Endothelial cell of umbilical vein (primary cell): ENCODE measurements around the gene PROX1. TPM values are rescaled to one million over a fixed set of nuclear protein-coding genes. Genes with fewer than 3 reads are reported as not detected.

Experiments used
- BruUV-seq: library from RNA; stranded (reverse); fragments of 400-500 nt; replicated peaks from 2 replicates; lab custom pipeline; 2021; lab: Mats Ljungman, UMichigan
- CTCF ChIA-PET: fragments of 300-600, 350-600 bp; sonication (Branson Sonifier 250); formaldehyde crosslinking; loops from one replicate; lab custom pipeline; 2021; ENCODE audit warnings: antibody characterized with exemption, inconsistent platforms; lab: Charles Lee
- POLR2A ChIA-PET: fragments of 300-600, 350-600 bp; sonication (Branson Sonifier 250); formaldehyde crosslinking; loops from one replicate; lab custom pipeline; 2021; ENCODE audit warnings: antibody characterized with exemption, inconsistent platforms; lab: Charles Lee
- DNase-seq: peaks from one replicate; pipeline ENCODE4 v3.0.0-alpha.2; 2011; ENCODE audit warnings: low read depth, low spot score
- FAIRE-seq: peaks from 2 replicates; lab custom pipeline; 2011; peaks lifted over from hg19 to GRCh38; lab: Jason Lieb, UNC
- H2AFZ ChIP-seq: 2 replicates; pipeline ENCODE4 v1.6.0; 2012; ENCODE audit warnings: low read depth, low read length, control low read depth, inconsistent platforms
- H3K27ac ChIP-seq: 2 replicates; pipeline ENCODE4 v1.5.1; 2011; ENCODE audit warnings: low read depth, mild to moderate bottlenecking, control low read depth, low read length, moderate library complexity; ENCODE audit not compliant: insufficient read depth
- H3K27me3 ChIP-seq, 2 experiments: 2 replicates each; pipeline versions ENCODE4 v1.6.0 to v1.6.1; 2011; ENCODE audit warnings: low read length in 2 of 2, mixed read lengths in 1 of 2; ENCODE audit not compliant: control insufficient read depth in 2 of 2, insufficient read depth in 2 of 2
- H3K36me3 ChIP-seq, 2 experiments: 2 replicates in 1 of 2; 3 replicates in 1 of 2; pipeline ENCODE4 v1.5.1; 2011; ENCODE audit warnings: low read length in 2 of 2, mild to moderate bottlenecking in 1 of 2, moderate library complexity in 1 of 2; ENCODE audit not compliant: control insufficient read depth in 2 of 2, insufficient read depth in 2 of 2; ENCODE audit errors: extremely low read depth in 1 of 2
- H3K4me1 ChIP-seq: 3 replicates; pipeline ENCODE4 v1.5.1; 2011; ENCODE audit warnings: mild to moderate bottlenecking, low read length; ENCODE audit not compliant: control insufficient read depth, insufficient read depth; ENCODE audit errors: extremely low read depth
- H3K4me2 ChIP-seq: 2 replicates; pipeline ENCODE4 v1.6.1; 2011; ENCODE audit warnings: low read length, control low read depth, mixed read lengths; ENCODE audit not compliant: insufficient read depth
- H3K4me3 ChIP-seq, 3 experiments: fragments of 200-600 bp in 1 of 3; sonication (generic), shearing (Covaris generic) in 1 of 3; replicated peaks in 1 of 3; 2 replicates each; pipeline ENCODE4 v1.5.1; 2011 to 2016; ENCODE audit warnings: control low read depth in 3 of 3, low read length in 3 of 3, mild to moderate bottlenecking in 2 of 3, inconsistent platforms in 1 of 3, low read depth in 1 of 3, moderate library complexity in 1 of 3; ENCODE audit not compliant: insufficient read depth in 1 of 3
- H3K79me2 ChIP-seq: 2 replicates; pipeline ENCODE4 v1.6.0; 2012; ENCODE audit warnings: low read length, inconsistent platforms; ENCODE audit not compliant: control insufficient read depth, insufficient read depth
- H3K9ac ChIP-seq: replicated peaks from 2 replicates; pipeline ENCODE3; 2011; ENCODE audit warnings: low read length, control low read depth; ENCODE audit not compliant: insufficient read depth; ENCODE audit errors: extremely low read depth
- H3K9me1 ChIP-seq: replicated peaks from 3 replicates; pipeline ENCODE4 v1.6.0; 2011; ENCODE audit warnings: mild to moderate bottlenecking, low read length; ENCODE audit not compliant: control insufficient read depth, insufficient read depth; ENCODE audit errors: extremely low read depth
- H3K9me3 ChIP-seq: replicated peaks from 2 replicates; pipeline ENCODE4 v1.5.1; 2012; ENCODE audit warnings: low read length, inconsistent platforms; ENCODE audit not compliant: control insufficient read depth, insufficient read depth
- H4K20me1 ChIP-seq: replicated peaks from 2 replicates; pipeline ENCODE3; 2011; ENCODE audit warnings: mild to moderate bottlenecking, low read length; ENCODE audit not compliant: control insufficient read depth, insufficient read depth; ENCODE audit errors: extremely low read depth
- CTCF ChIP-seq, 2 donors: IDR thresholded peaks; 1 replicate in 1 of 2; 2 replicates in 1 of 2; pipeline ENCODE4 v1.5.1; 2011; ENCODE audit warnings: low read length in 2 of 2, mild to moderate bottlenecking in 2 of 2, moderate library complexity in 2 of 2, control low read depth in 1 of 2, inconsistent platforms in 1 of 2, low read depth in 1 of 2; ENCODE audit not compliant: insufficient read depth in 1 of 2; ENCODE audit errors: extremely low read depth in 1 of 2
- EZH2 ChIP-seq: IDR thresholded peaks from 2 replicates; pipeline ENCODE4 v1.6.1; 2012; ENCODE audit warnings: borderline replicate concordance, low read depth, mild to moderate bottlenecking, moderate library complexity, low read length, inconsistent platforms; ENCODE audit not compliant: severe bottlenecking
- FOS ChIP-seq: IDR thresholded peaks from 2 replicates; pipeline ENCODE4 v1.6.1; 2011; ENCODE audit warnings: mild to moderate bottlenecking, low read length, moderate library complexity, borderline replicate concordance; ENCODE audit not compliant: insufficient read depth
- GATA2 ChIP-seq: IDR thresholded peaks from 2 replicates; pipeline ENCODE4 v1.7.0; 2011; ENCODE audit warnings: low read depth, mild to moderate bottlenecking, moderate library complexity, mixed read lengths, low read length; ENCODE audit not compliant: insufficient read length, insufficient read depth
- JUN ChIP-seq: IDR thresholded peaks from 2 replicates; pipeline ENCODE4 v1.6.1; 2011; ENCODE audit warnings: borderline replicate concordance, low read depth; ENCODE audit not compliant: insufficient read length, insufficient read depth
- MYC ChIP-seq: IDR thresholded peaks from one replicate; pipeline ENCODE4 v1.6.1; 2011; ENCODE audit warnings: mild to moderate bottlenecking, low read depth, low read length
- POLR2A ChIP-seq: IDR thresholded peaks from 2 replicates; pipeline ENCODE4 v1.6.1; 2012; ENCODE audit warnings: low read depth, mild to moderate bottlenecking, control low read depth, low read length
- dilution Hi-C: fragments of 300-500 bp; cut with MboI; formaldehyde crosslinking; loops from one replicate; pipeline ENCODE4 v1.15.0; 2019; ENCODE audit warnings: low sequenced_read_pairs; ENCODE audit not compliant: extremely low pct_ligation_motif_present
- intact Hi-C: fragments of 100-400 bp; cut with micrococcal nuclease; formaldehyde crosslinking; loops from one replicate; pipeline ENCODE4 v1.10.0; 2022
- polyA plus RNA-seq, 4 experiments: library from polyadenylated mRNA; depleted of rRNA in 3 of 4; stranded (reverse) in 3 of 4; unstranded in 1 of 4; fragments of >200 nt; gene quantifications; 2 replicates each; pipeline versions ENCODE4 v1.2.1 to v1.2.3, GENCODE V29; 2011 to 2012; ENCODE audit warnings: missing spikeins in 1 of 4
- total RNA-seq: library from RNA; stranded (reverse); gene quantifications from 2 replicates; pipeline ENCODE4 v1.2.3, GENCODE V29; 2021

Gene PROX1
- total and polyA plus RNA-seq, 2 donors (not counting 3 experiments of a cell fraction or from before 2014, with no cell fraction given), result 2.2 to 4.0 TPM

GRCh38 chr1:213982672-213983492 is 4.9 kb upstream of the PROX1 start:
- Histone ChIP-seq H3K9ac (no peak overlapping the region), H3K9me1 (no peaks in the 10 kb centered on the region), H3K4me3 (peak overlapping the region; percentile 12 to 46 (median 37)), H3K27me3 (peaks cover 32 to 44% of the 10 kb centered on the region in 2 experiments), H2AFZ (peak overlapping the region; percentile 82), H3K27ac (no peak overlapping the region), H3K9me3 (no peaks in the 10 kb centered on the region), H3K4me2 (peak overlapping the region; percentile 54), H3K36me3 (no peaks in the 10 kb centered on the region), H3K4me1 (peaks cover 20% of the 10 kb centered on the region), H4K20me1 (no peaks in the 10 kb centered on the region), H3K79me2 (no peaks in the 10 kb centered on the region)
- no peak for FAIRE-seq
- ChIA-PET POLR2A (no interaction called here), CTCF (interaction anchor here (0.8 to 1.7 kb wide), 2 partner anchors 20 to 140 kb away, joined by 3 to 6 read pairs; no protein-coding TSS in a partner anchor)
- no TSS peak for BruUV-seq
- dilution Hi-C loops (no loop called here), intact Hi-C loops (no loop called here)
- DNase-seq, result peak; percentile 55
- peak; percentile 82 for TF ChIP-seq EZH2
- no peak for TF ChIP-seq POLR2A
- no peak for TF ChIP-seq GATA2

GRCh38 chr1:213983493-213984386 is 4.0 kb upstream of the PROX1 start:
- H3K4me1 ChIP-seq, result peaks cover 13% of the 10 kb centered on the region

More at GRCh38 chr1:213983493-213984386, 4.0 kb upstream of the PROX1 start:
- Histone ChIP-seq H3K4me2 (peak overlapping the region; percentile 54), H3K9ac (no peak overlapping the region), H4K20me1 (no peaks in the 10 kb centered on the region), H3K27ac (no peak overlapping the region), H3K4me3 (peak overlapping the region in 2 of 3 experiments; percentile 37 to 46), H3K9me3 (no peaks in the 10 kb centered on the region), H2AFZ (peak overlapping the region; percentile 82), H3K36me3 (no peaks in the 10 kb centered on the region), H3K79me2 (no peaks in the 10 kb centered on the region), H3K9me1 (no peaks in the 10 kb centered on the region), H3K27me3 (peaks cover 32 to 44% of the 10 kb centered on the region in 2 experiments)
- intact Hi-C loops, result no loop called here
- TF ChIP-seq FOS (no peak), EZH2 (peak; percentile 21), CTCF (IDR thresholded peaks at IDR 0.05; ENCODE audit: extremely low read depth in 1 of 2, insufficient read depth in 1 of 2, low read depth in 1 of 2, low read length in 2 of 2) (peak in 1 of 2 donors; percentile 14), JUN (no peak), MYC (no peak)
- FAIRE-seq (no peak), DNase-seq (no peak)
- POLR2A ChIA-PET, result no interaction called here
- no TSS peak for BruUV-seq
- dilution Hi-C loops, result no loop called here
- CTCF ChIA-PET, result interaction anchor here (1.7 kb wide), 1 partner anchor 139 kb away, joined by 6 read pairs; no protein-coding TSS in a partner anchor
